ENCODE measurements around the gene IKZF3.
A peak's percentile ranks its signal among the peaks of the same experiment; 100 is the strongest.

IKZF3 gene

GRCh38 chr17:39812466-39812865 lies 51.6 kb downstream of the IKZF3 start (continued):
- peak; percentile 39; the same call in 1 of the 2 replicates for TF ChIP-seq ZBTB8A (tag by site-specific recombination; IDR thresholded peaks at IDR 0.05)
- TF ChIP-seq ZNF792 (tag by site-specific recombination; IDR thresholded peaks at IDR 0.05), result no peak
- TF ChIP-seq OSR2 (tag by site-specific recombination; IDR thresholded peaks at IDR 0.05), result no peak
- no peak for TF ChIP-seq OVOL3 (tag by site-specific recombination; IDR thresholded peaks at IDR 0.05)

DNA sequence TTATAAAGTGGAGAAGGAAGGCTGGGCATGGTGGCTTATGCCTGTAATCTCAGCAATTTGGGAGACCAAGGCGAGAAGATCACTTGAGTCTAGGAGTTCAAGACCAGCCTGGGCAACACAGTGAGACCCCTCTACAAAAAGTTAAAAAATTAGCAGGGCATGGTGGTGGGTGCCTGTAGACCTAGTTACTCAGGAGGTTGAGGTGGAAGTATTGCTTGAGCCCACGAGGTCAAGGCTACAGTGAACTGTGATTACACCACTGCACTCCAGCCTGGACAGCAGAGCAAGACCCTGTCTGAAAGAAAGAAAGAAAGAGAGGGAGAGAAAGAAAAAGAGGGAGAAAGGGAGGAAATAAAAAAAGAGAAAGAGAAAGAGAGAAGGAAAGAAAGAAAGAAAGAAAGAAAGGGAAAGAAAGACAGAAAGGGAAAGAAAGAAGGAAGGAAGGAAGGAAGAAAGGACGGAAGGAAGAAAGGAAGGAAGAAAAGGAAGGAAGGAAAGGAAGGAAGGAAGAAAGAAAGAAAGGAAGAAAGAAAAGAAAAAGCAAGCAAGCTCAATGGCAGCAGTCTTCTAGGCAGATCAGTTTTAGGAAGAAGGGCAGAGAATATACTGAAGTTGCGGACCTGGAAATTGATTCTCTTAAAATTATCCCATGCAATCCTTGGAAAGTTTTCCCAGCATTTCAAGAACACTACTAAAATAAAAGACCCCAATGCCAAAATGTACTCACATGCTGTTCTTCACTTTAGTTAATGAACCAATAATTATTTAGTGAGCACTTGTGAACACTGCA lies 53.0 kb downstream of the IKZF3 start:
- H3K4me1 ChIP-seq (ENCODE audit: control insufficient read depth, insufficient read depth, low read length), result peaks cover 4% of the 10 kb centered on the region
- H3K9me3 ChIP-seq (ENCODE audit: control insufficient read depth, insufficient read depth, low read depth, low read length), result no peaks in the 10 kb centered on the region
- ChIA-PET POLR2A (no interaction called here), CTCF (interaction anchor here (0.6 to 1.0 kb wide), 2 partner anchors 188 to 221 kb away, joined by 3 to 4 read pairs; no protein-coding TSS in a partner anchor)
- no peaks in the 10 kb centered on the region for H3K36me3 ChIP-seq (ENCODE audit: control insufficient read depth in 2 of 2, insufficient read depth in 1 of 2, low read length in 2 of 2)
- TF ChIP-seq, protein P1, sequence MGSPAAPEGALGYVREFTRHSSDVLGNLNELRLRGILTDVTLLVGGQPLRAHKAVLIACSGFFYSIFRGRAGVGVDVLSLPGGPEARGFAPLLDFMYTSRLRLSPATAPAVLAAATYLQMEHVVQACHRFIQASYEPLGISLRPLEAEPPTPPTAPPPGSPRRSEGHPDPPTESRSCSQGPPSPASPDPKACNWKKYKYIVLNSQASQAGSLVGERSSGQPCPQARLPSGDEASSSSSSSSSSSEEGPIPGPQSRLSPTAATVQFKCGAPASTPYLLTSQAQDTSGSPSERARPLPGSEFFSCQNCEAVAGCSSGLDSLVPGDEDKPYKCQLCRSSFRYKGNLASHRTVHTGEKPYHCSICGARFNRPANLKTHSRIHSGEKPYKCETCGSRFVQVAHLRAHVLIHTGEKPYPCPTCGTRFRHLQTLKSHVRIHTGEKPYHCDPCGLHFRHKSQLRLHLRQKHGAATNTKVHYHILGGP (tag by site-specific recombination; IDR thresholded peaks at IDR 0.05), result no peak
- TF ChIP-seq IKZF3 (tag by site-specific recombination; IDR thresholded peaks at IDR 0.05) (0 out of 2 replicates have a peak, but pooled peaks have one; percentile 31), ZNF121 (tag by site-specific recombination; IDR thresholded peaks at IDR 0.05) (peak; percentile 98), GFI1B (tag by site-specific recombination; IDR thresholded peaks at IDR 0.05) (no peak), GLIS2 (tag by site-specific recombination; IDR thresholded peaks at IDR 0.05) (no peak), ZNF366 (tag by site-specific recombination; conservative IDR thresholded peaks at IDR 0.05) (peak; percentile 98), PRDM1 (tag by site-specific recombination; IDR thresholded peaks at IDR 0.05) (peak; percentile 97), SP2 (tag by site-specific recombination; IDR thresholded peaks at IDR 0.05) (no peak), ZNF10 (tag by site-specific recombination; IDR thresholded peaks at IDR 0.05) (no peak), YY1 (tag by site-specific recombination; IDR thresholded peaks at IDR 0.05) (no peak)
- TF ChIP-seq, protein P2, sequence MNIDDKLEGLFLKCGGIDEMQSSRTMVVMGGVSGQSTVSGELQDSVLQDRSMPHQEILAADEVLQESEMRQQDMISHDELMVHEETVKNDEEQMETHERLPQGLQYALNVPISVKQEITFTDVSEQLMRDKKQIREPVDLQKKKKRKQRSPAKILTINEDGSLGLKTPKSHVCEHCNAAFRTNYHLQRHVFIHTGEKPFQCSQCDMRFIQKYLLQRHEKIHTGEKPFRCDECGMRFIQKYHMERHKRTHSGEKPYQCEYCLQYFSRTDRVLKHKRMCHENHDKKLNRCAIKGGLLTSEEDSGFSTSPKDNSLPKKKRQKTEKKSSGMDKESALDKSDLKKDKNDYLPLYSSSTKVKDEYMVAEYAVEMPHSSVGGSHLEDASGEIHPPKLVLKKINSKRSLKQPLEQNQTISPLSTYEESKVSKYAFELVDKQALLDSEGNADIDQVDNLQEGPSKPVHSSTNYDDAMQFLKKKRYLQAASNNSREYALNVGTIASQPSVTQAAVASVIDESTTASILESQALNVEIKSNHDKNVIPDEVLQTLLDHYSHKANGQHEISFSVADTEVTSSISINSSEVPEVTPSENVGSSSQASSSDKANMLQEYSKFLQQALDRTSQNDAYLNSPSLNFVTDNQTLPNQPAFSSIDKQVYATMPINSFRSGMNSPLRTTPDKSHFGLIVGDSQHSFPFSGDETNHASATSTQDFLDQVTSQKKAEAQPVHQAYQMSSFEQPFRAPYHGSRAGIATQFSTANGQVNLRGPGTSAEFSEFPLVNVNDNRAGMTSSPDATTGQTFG (tag by site-specific recombination; IDR thresholded peaks at IDR 0.05; ENCODE audit: borderline replicate concordance), result no peak
- H3K27ac ChIP-seq (ENCODE audit: extremely low read depth, low read depth, low read length), result no peak overlapping the region
- no peak overlapping the region for H3K4me3 ChIP-seq (ENCODE audit: low read depth, low read length)

GRCh38 chr17:39809221-39809620 lies 54.9 kb downstream of the IKZF3 start:
- ChIA-PET CTCF (interaction anchor here (0.6 kb wide), 1 partner anchor 48 kb away, joined by 4 read pairs; no protein-coding TSS in a partner anchor), POLR2A (no interaction called here)
- H3K27ac ChIP-seq (ENCODE audit: extremely low read depth, low read depth, low read length), result no peak overlapping the region
- peaks cover 8% of the 10 kb centered on the region for H3K4me1 ChIP-seq (ENCODE audit: control insufficient read depth, insufficient read depth, low read length)
- H3K36me3 ChIP-seq (ENCODE audit: control insufficient read depth in 2 of 2, insufficient read depth in 1 of 2, low read length in 2 of 2), result no peaks in the 10 kb centered on the region
- no peak overlapping the region for H3K4me3 ChIP-seq (ENCODE audit: low read depth, low read length)
- H3K9me3 ChIP-seq (ENCODE audit: control insufficient read depth, insufficient read depth, low read depth, low read length), result no peaks in the 10 kb centered on the region
- no peak for TF ChIP-seq ZNF654 (tag by site-specific recombination; IDR thresholded peaks at IDR 0.05; ENCODE audit: low read depth)
- TF ChIP-seq, protein P3, sequence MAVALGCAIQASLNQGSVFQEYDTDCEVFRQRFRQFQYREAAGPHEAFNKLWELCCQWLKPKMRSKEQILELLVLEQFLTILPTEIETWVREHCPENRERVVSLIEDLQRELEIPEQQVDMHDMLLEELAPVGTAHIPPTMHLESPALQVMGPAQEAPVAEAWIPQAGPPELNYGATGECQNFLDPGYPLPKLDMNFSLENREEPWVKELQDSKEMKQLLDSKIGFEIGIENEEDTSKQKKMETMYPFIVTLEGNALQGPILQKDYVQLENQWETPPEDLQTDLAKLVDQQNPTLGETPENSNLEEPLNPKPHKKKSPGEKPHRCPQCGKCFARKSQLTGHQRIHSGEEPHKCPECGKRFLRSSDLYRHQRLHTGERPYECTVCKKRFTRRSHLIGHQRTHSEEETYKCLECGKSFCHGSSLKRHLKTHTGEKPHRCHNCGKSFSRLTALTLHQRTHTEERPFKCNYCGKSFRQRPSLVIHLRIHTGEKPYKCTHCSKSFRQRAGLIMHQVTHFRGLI (tag by site-specific recombination; IDR thresholded peaks at IDR 0.05), result no peak
- no peak for TF ChIP-seq ZNF791 (tag by site-specific recombination; IDR thresholded peaks at IDR 0.05)
- no peak for TF ChIP-seq ZBTB8A (tag by site-specific recombination; IDR thresholded peaks at IDR 0.05)
- TF ChIP-seq, protein P4, sequence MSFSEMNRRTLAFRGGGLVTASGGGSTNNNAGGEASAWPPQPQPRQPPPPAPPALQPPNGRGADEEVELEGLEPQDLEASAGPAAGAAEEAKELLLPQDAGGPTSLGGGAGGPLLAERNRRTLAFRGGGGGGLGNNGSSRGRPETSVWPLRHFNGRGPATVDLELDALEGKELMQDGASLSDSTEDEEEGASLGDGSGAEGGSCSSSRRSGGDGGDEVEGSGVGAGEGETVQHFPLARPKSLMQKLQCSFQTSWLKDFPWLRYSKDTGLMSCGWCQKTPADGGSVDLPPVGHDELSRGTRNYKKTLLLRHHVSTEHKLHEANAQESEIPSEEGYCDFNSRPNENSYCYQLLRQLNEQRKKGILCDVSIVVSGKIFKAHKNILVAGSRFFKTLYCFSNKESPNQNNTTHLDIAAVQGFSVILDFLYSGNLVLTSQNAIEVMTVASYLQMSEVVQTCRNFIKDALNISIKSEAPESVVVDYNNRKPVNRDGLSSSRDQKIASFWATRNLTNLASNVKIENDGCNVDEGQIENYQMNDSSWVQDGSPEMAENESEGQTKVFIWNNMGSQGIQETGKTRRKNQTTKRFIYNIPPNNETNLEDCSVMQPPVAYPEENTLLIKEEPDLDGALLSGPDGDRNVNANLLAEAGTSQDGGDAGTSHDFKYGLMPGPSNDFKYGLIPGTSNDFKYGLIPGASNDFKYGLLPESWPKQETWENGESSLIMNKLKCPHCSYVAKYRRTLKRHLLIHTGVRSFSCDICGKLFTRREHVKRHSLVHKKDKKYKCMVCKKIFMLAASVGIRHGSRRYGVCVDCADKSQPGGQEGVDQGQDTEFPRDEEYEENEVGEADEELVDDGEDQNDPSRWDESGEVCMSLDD (tag by site-specific recombination; IDR thresholded peaks at IDR 0.05), result no peak
- no peak for TF ChIP-seq GLIS2 (tag by site-specific recombination; IDR thresholded peaks at IDR 0.05)
- TF ChIP-seq ZNF175 (tag by site-specific recombination; IDR thresholded peaks at IDR 0.05), result no peak
- no peak for TF ChIP-seq ZNF530 (tag by site-specific recombination; IDR thresholded peaks at IDR 0.05; ENCODE audit: low read depth)
- no peak for TF ChIP-seq ZNF146 (tag by site-specific recombination; IDR thresholded peaks at IDR 0.05)
- TF ChIP-seq ZNF48 (tag by site-specific recombination; IDR thresholded peaks at IDR 0.05), result no peak
- TF ChIP-seq ZNF423 (tag by site-specific recombination; IDR thresholded peaks at IDR 0.05), result no peak
- TF ChIP-seq ZNF488 (tag by site-specific recombination; IDR thresholded peaks at IDR 0.05), result no peak
